GM19240 (cell line): ENCODE results near the gene CYP8B1.

Experiments
- DNase-seq: peaks from one replicate; pipeline ENCODE4 v3.0.0; 2011; ENCODE audit warnings: low spot score; ENCODE audit not compliant: insufficient read length

Gene CYP8B1

GRCh38 chr3:42827654-42828053, 48.0 kb downstream of the CYP8B1 start:
- DNase-seq: no peak

GRCh38 chr3:42827023-42827422, 48.7 kb downstream of the CYP8B1 start:
- DNase-seq: no peak

GRCh38 chr3:42826141-42826540, 49.5 kb downstream of the CYP8B1 start:
- DNase-seq: no peak

- DNase-seq: no peak
Measured at GRCh38 chr3:42823351-42823750, 52.3 kb downstream of the CYP8B1 start.

DNA sequence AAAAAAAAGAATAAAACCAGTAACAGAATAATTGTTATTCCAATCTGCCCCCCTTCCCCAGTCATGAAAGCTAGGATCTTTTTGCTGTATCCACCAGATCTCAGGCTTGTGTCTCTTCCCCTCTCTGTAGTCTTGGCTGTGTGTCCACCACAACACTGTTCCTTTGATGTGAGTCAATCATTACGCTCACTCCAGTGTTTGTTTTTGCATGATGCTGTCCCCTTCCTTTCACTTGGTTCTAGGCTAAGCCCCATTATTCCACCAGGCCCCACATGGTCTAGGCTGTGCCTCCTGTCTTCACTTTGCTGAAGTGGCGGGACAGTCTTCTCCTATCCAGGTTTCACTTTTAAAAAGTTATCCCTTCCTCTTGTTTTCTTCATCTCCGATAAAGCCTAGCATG, 52.9 kb downstream of the CYP8B1 start:
- no peak for DNase-seq
